ENCODE results near the gene AZU1. TPM values are rescaled to one million over a fixed set of nuclear protein-coding genes. Genes with fewer than 3 reads are reported as not detected.
A peak's percentile ranks its signal among the peaks of the same experiment; 100 is the strongest.

AZU1 gene
- polyA plus RNA-seq, 3 donors: 2.7 to 5.7 (median 4.3) TPM

- DNase-seq: no peak
- H3K4me1 Mint-ChIP-seq: no peaks in the 10 kb centered on the region
- no peaks in the 10 kb centered on the region for H3K27me3 ChIP-seq (ENCODE audit: control insufficient read depth in 2 of 2, insufficient read depth in 2 of 2, low read length in 2 of 2)
- H4K20me1 ChIP-seq (ENCODE audit: insufficient read depth, low read length): peaks cover 100% of the 10 kb centered on the region
- H3K36me3 ChIP-seq (replicated peaks in 1 of 2; ENCODE audit: control insufficient read depth in 1 of 2, insufficient read depth in 2 of 2, low read length in 2 of 2): peaks cover 80 to 98% of the 10 kb centered on the region in 2 donors
- no peaks in the 10 kb centered on the region for H3K27me3 Mint-ChIP-seq (ENCODE audit: low read depth in 3 of 3)
- no peak overlapping the region for H3K4me3 Mint-ChIP-seq
- H3K9ac ChIP-seq (ENCODE audit: insufficient read depth, low read length, poor library complexity, severe bottlenecking): no peak overlapping the region
- H3K36me3 Mint-ChIP-seq: peaks cover 51 to 83% of the 10 kb centered on the region in 2 donors
- no peak for TF ChIP-seq CTCF (IDR thresholded peaks at IDR 0.05)
- no peaks in the 10 kb centered on the region for H3K9me3 ChIP-seq (replicated peaks in 1 of 2; ENCODE audit: control insufficient read depth in 1 of 2, insufficient read depth in 1 of 2, low read length in 2 of 2)
- H3K79me2 ChIP-seq (ENCODE audit: insufficient read depth, low read length): peaks cover 96% of the 10 kb centered on the region
- no peak overlapping the region for H2AFZ ChIP-seq (ENCODE audit: insufficient read depth, low read depth, low read length, poor library complexity, severe bottlenecking)
- peak overlapping the region in 1 of 7 donors; percentile 22 for H3K27ac Mint-ChIP-seq
- intact Hi-C loops (cut with micrococcal nuclease): no loop called here
- 85% methylated on average over 19 of the region's 34 CpGs for WGBS (ENCODE audit: insufficient coverage)
- H3K27ac ChIP-seq (ENCODE audit: low read depth in 1 of 2, low read length in 2 of 2): no peak overlapping the region
- H3K4me1 ChIP-seq (ENCODE audit: control insufficient read depth in 1 of 2, insufficient read depth in 2 of 2, low read length in 2 of 2): peaks cover 0 to under 1% of the 10 kb centered on the region in 2 donors
- H3K9me3 Mint-ChIP-seq: peaks cover 0 to 1% (median 0%) of the 10 kb centered on the region in 7 donors
- no peak overlapping the region for H3K4me3 ChIP-seq (replicated peaks in 1 of 3; ENCODE audit: low read depth in 2 of 3, low read length in 3 of 3)
- H3K4me2 ChIP-seq (replicated peaks; ENCODE audit: extremely low read depth, low read length, poor library complexity, severe bottlenecking): no peak overlapping the region
These were observed 20.7 kb upstream of the AZU1 start for GRCh38 chr19:806815-807421.

GRCh38 chr19:807627-808422 is 19.8 kb upstream of the AZU1 start:
- no peaks in the 10 kb centered on the region for H3K27me3 ChIP-seq (ENCODE audit: control insufficient read depth in 2 of 2, insufficient read depth in 2 of 2, low read length in 2 of 2)
- H4K20me1 ChIP-seq (ENCODE audit: insufficient read depth, low read length): peaks cover 95% of the 10 kb centered on the region
- intact Hi-C loops (cut with micrococcal nuclease): no loop called here
- no peak overlapping the region for H3K9ac ChIP-seq (ENCODE audit: insufficient read depth, low read length, poor library complexity, severe bottlenecking)
- peak overlapping the region in 2 of 7 donors; percentile 22 to 52 for H3K27ac Mint-ChIP-seq
- H3K36me3 Mint-ChIP-seq: peaks cover 51 to 77% of the 10 kb centered on the region in 2 donors
- no peaks in the 10 kb centered on the region for H3K27me3 Mint-ChIP-seq (ENCODE audit: low read depth in 3 of 3)
- DNase-seq: no peak
- no peak for TF ChIP-seq CTCF (IDR thresholded peaks at IDR 0.05)
- H3K4me2 ChIP-seq (replicated peaks; ENCODE audit: extremely low read depth, low read length, poor library complexity, severe bottlenecking): no peak overlapping the region
- H3K4me3 Mint-ChIP-seq: no peak overlapping the region
- H2AFZ ChIP-seq (ENCODE audit: insufficient read depth, low read depth, low read length, poor library complexity, severe bottlenecking): no peak overlapping the region
- no peaks in the 10 kb centered on the region for H3K4me1 ChIP-seq (ENCODE audit: control insufficient read depth in 1 of 2, insufficient read depth in 2 of 2, low read length in 2 of 2)
- H3K9me3 ChIP-seq (replicated peaks in 1 of 2; ENCODE audit: control insufficient read depth in 1 of 2, insufficient read depth in 1 of 2, low read length in 2 of 2): no peaks in the 10 kb centered on the region
- H3K27ac ChIP-seq (ENCODE audit: low read depth in 1 of 2, low read length in 2 of 2): no peak overlapping the region
- peaks cover 0 to 1% (median 0%) of the 10 kb centered on the region in 7 donors for H3K9me3 Mint-ChIP-seq
- H3K4me3 ChIP-seq (replicated peaks in 1 of 3; ENCODE audit: low read depth in 2 of 3, low read length in 3 of 3): no peak overlapping the region
- WGBS (ENCODE audit: insufficient coverage): 93% methylated on average over 31 of the region's 44 CpGs
- peaks cover 82 to 92% of the 10 kb centered on the region in 2 donors for H3K36me3 ChIP-seq (replicated peaks in 1 of 2; ENCODE audit: control insufficient read depth in 1 of 2, insufficient read depth in 2 of 2, low read length in 2 of 2)
- peaks cover 87% of the 10 kb centered on the region for H3K79me2 ChIP-seq (ENCODE audit: insufficient read depth, low read length)
- no peaks in the 10 kb centered on the region for H3K4me1 Mint-ChIP-seq
